HepG2 (cell line): Measurements from ENCODE around the gene CXXC5. TPM values are rescaled to one million over a fixed set of nuclear protein-coding genes. Genes with fewer than 3 reads are reported as not detected.
A peak's percentile ranks its signal among the peaks of the same experiment; 100 is the strongest.

ENCODE experiments used
- ATAC-seq: fragments of 200-7000 bp; cut with Tn5 transposase; 3 replicates; pipeline ENCODE4 v1.9.1; 2020; ENCODE audit warnings: mild to moderate bottlenecking, moderate library complexity
- BruUV-seq: library from RNA; stranded (reverse); fragments of 400-500 nt; replicated peaks from 2 replicates; lab custom pipeline; 2021; lab: Mats Ljungman, UMichigan
- CTCF ChIA-PET: fragments of 300-600 bp; formaldehyde crosslinking; extraction: SDS; loops from one replicate; lab custom pipeline; 2021; ENCODE audit warnings: low total read pairs, inconsistent platforms, low intra/inter-chr PET ratio; lab: Yijun Ruan, JAX
- POLR2A ChIA-PET: fragments of 350-600 bp; sonication (Branson Sonifier 250); formaldehyde crosslinking; loops from one replicate; lab custom pipeline; 2020; ENCODE audit warnings: antibody characterized with exemption, inconsistent platforms; lab: Yijun Ruan, JAX
- DNase-seq: peaks from one replicate; pipeline ENCODE4 v3.0.0-alpha.2; 2015; ENCODE audit warnings: low spot score
- FAIRE-seq: peaks from 3 replicates; lab custom pipeline; 2011; peaks lifted over from hg19 to GRCh38; lab: Jason Lieb, UNC
- H2AFZ ChIP-seq: one replicate; pipeline ENCODE4 v1.6.1; 2011; ENCODE audit warnings: low read length, inconsistent platforms
- H3K27ac ChIP-seq: fragments of 300-600 bp; 3 replicates; pipeline ENCODE4 v1.8.0; 2011; ENCODE audit warnings: mixed run types, mild to moderate bottlenecking, mixed read lengths, low read length, inconsistent platforms; ENCODE audit not compliant: insufficient read depth; ENCODE audit errors: extremely low read length
- H3K27me3 ChIP-seq, 2 experiments: fragments of 200-600 bp in 1 of 2; 2 replicates in 1 of 2; 3 replicates in 1 of 2; pipeline versions ENCODE4 v1.6.0 to v1.8.0; 2011; ENCODE audit warnings: low read length in 2 of 2, mild to moderate bottlenecking in 2 of 2, moderate library complexity in 2 of 2, inconsistent platforms in 1 of 2; ENCODE audit not compliant: insufficient read depth in 2 of 2, control insufficient read depth in 1 of 2
- H3K36me3 ChIP-seq, 2 experiments: fragments of 200-600 bp in 1 of 2; replicated peaks in 1 of 2; 2 replicates in 1 of 2; 3 replicates in 1 of 2; pipeline versions ENCODE4 v1.5.1 to v1.8.0; 2011; ENCODE audit warnings: low read length in 2 of 2, inconsistent platforms in 1 of 2; ENCODE audit not compliant: insufficient read depth in 2 of 2, control insufficient read depth in 1 of 2
- H3K4me1 ChIP-seq: 2 replicates; pipeline ENCODE4 v1.5.1; 2012; ENCODE audit warnings: low read length, inconsistent platforms; ENCODE audit not compliant: insufficient read depth
- H3K4me2 ChIP-seq: 2 replicates; pipeline ENCODE4 v1.6.0; 2011; ENCODE audit warnings: low read depth, low read length, inconsistent platforms
- H3K4me3 ChIP-seq, 3 experiments: fragments of 200-600 bp in 1 of 3; sonication (generic), shearing (Covaris generic) in 1 of 3; replicated peaks in 1 of 3; 2 replicates each; pipeline ENCODE4 v1.5.1; 2011 to 2016; ENCODE audit warnings: low read length in 3 of 3, inconsistent platforms in 2 of 3, low read depth in 2 of 3, mild to moderate bottlenecking in 2 of 3, control low read depth in 1 of 3, mixed read lengths in 1 of 3; ENCODE audit not compliant: insufficient read depth in 1 of 3
- H3K79me2 ChIP-seq: one replicate; pipeline ENCODE4 v1.6.1; 2011; ENCODE audit warnings: low read length, inconsistent platforms; ENCODE audit not compliant: insufficient read depth
- H3K9ac ChIP-seq: 2 replicates; pipeline ENCODE4 v1.6.0; 2011; ENCODE audit warnings: mild to moderate bottlenecking, low read depth, low read length, inconsistent platforms; ENCODE audit not compliant: insufficient read depth
- H3K9me3 ChIP-seq: 2 replicates; pipeline ENCODE4 v1.5.1; 2012; ENCODE audit warnings: mild to moderate bottlenecking, low read length
- H4K20me1 ChIP-seq: 2 replicates; pipeline ENCODE4 v1.6.0; 2011; ENCODE audit warnings: inconsistent platforms, mild to moderate bottlenecking, low read length, moderate library complexity; ENCODE audit not compliant: insufficient read depth
- ARNT ChIP-seq: fragments of 450-650 bp; IDR thresholded peaks from 2 replicates; pipeline ENCODE4 v1.6.1; 2017
- CREB1 ChIP-seq, 2 experiments: fragments of 450-650 bp in 1 of 2; IDR thresholded peaks; 2 replicates each; pipeline ENCODE4 v1.6.1; 2016 to 2017; ENCODE audit warnings: control low read depth in 1 of 2, mild to moderate bottlenecking in 1 of 2, missing compliant biosample characterization in 1 of 2, missing genetic modification characterization in 1 of 2
- GTF2F1 ChIP-seq: fragments of 150-350 bp; IDR thresholded peaks from 2 replicates; pipeline ENCODE4 v1.6.1; 2014; ENCODE audit warnings: low read length
- RBM22 ChIP-seq: fragments of 200-400 bp; formaldehyde crosslinking; optimal IDR thresholded peaks from 2 replicates; pipeline ENCODE3; 2017; ENCODE audit warnings: mild to moderate bottlenecking, low read length, moderate library complexity
- U2AF2 ChIP-seq: fragments of 200-400 bp; formaldehyde crosslinking; IDR thresholded peaks from 2 replicates; pipeline ENCODE4 v1.6.1; 2017; ENCODE audit warnings: low read depth, mild to moderate bottlenecking, low read length
- WGBS: methylation state at CpG from one replicate; pipeline ENCODE4 v1.1.6; 2017; ENCODE audit warnings: low lambda C conversion rate; 5-methylcytosine and 5-hydroxymethylcytosine counted together
- in situ Hi-C: cut with HindIII; loops from 2 replicates; pipeline ENCODE4 v1.10.0; 2017; ENCODE audit warnings: low pct_unique_long_range_greater_than_20kb; ENCODE audit not compliant: extremely low pct_ligation_motif_present
- intact Hi-C: fragments of 100-400 bp; cut with micrococcal nuclease; formaldehyde crosslinking; loops from one replicate; pipeline ENCODE4 v1.10.0; 2022; ENCODE audit not compliant: unreplicated experiment
- polyA plus RNA-seq, 8 experiments: library from polyadenylated mRNA; depleted of rRNA in 3 of 8; stranded (reverse) in 7 of 8; unstranded in 1 of 8; fragments of >200 nt; fragmentation: Illumina TruSeq in 4 of 8; extraction: Trizol in 4 of 8; gene quantifications; 2 replicates each; pipeline versions ENCODE4 v1.2.1 to v1.2.3, GENCODE V29; 2011 to 2016; ENCODE audit warnings: low read depth in 4 of 8, missing spikeins in 1 of 8, mixed read lengths in 1 of 8; ENCODE audit not compliant: insufficient read depth in 1 of 8
- total RNA-seq, 5 experiments: library from RNA; depleted of rRNA; stranded (reverse); fragments of >200 nt; fragmentation: Illumina TruSeq; extraction: Trizol; gene quantifications; 2 replicates each; pipeline ENCODE4 v1.2.3, GENCODE V29; 2016; ENCODE audit warnings: low read depth in 1 of 5

Gene CXXC5
- total and polyA plus RNA-seq, 2 of the 13 experiments (the other 11 are each of a cell fraction or from before 2014, with no cell fraction given) = 32.3 to 33.0 TPM

GRCh38 chr5:139662617-139663016 lies 14.5 kb downstream of the CXXC5 start:
- Histone ChIP-seq H3K4me1 (peaks cover 60% of the 10 kb centered on the region), H3K4me3 (no peak overlapping the region), H3K9ac (no peak overlapping the region), H3K79me2 (peaks cover 94% of the 10 kb centered on the region), H3K4me2 (no peak overlapping the region), H4K20me1 (peaks cover 81% of the 10 kb centered on the region), H2AFZ (no peak overlapping the region), H3K27ac (no peak overlapping the region), H3K27me3 (no peaks in the 10 kb centered on the region), H3K9me3 (no peaks in the 10 kb centered on the region), H3K36me3 (peaks cover 13 to 32% of the 10 kb centered on the region in 2 experiments)
- 75% methylated on average over 8 of the region's 9 CpGs for WGBS
- FAIRE-seq (no peak), DNase-seq (no peak), ATAC-seq (no peak)
- TF ChIP-seq RBM22 = peak; percentile 28
- TF ChIP-seq U2AF2 = no peak
- no peak for TF ChIP-seq GTF2F1
- in situ Hi-C loops (no loop called here), intact Hi-C loops (no loop called here)
- ChIA-PET POLR2A (no interaction called here), CTCF (no interaction called here)
- no TSS peak for BruUV-seq

- ChIA-PET CTCF (no interaction called here), POLR2A (interaction anchor here (3.5 kb wide), 1 partner anchor 9 kb away, joined by 12 read pairs; no protein-coding TSS in a partner anchor)
- DNase-seq (no peak), FAIRE-seq (no peak), ATAC-seq (no peak)
- in situ Hi-C loops = no loop called here
- Histone ChIP-seq H3K36me3 (peaks cover 13 to 32% of the 10 kb centered on the region in 2 experiments), H3K9ac (no peak overlapping the region), H3K4me2 (no peak overlapping the region), H3K4me3 (no peak overlapping the region), H3K27ac (no peak overlapping the region), H3K27me3 (no peaks in the 10 kb centered on the region), H3K79me2 (peaks cover 91% of the 10 kb centered on the region), H4K20me1 (peaks cover 79% of the 10 kb centered on the region), H3K4me1 (peaks cover 53% of the 10 kb centered on the region), H3K9me3 (no peaks in the 10 kb centered on the region), H2AFZ (no peak overlapping the region)
- intact Hi-C loops = no loop called here
- TSS peak; percentile 25 for BruUV-seq
- no peak for TF ChIP-seq ARNT
- no peak for TF ChIP-seq CREB1 (IDR thresholded peaks at IDR 0.05)
- TF ChIP-seq CREB1 (CRISPR knock-in tag; IDR thresholded peaks at IDR 0.05) = no peak
- WGBS = 96% methylated on average over 10 of the region's 14 CpGs
These were observed 15.3 kb downstream of the CXXC5 start for GRCh38 chr5:139663207-139664085.
